HG03342 (cell line): ENCODE data around the gene EPHB1.

ENCODE experiments used
- ATAC-seq: cut with Tn5 transposase; IDR thresholded peaks from one replicate; pipeline ENCODE4 v1.9.1; 2021; ENCODE audit warnings: mild to moderate bottlenecking, moderate library complexity; ENCODE audit not compliant: unreplicated experiment

EPHB1 gene

GRCh38 chr3:134804508-134805480, 9.7 kb downstream of the EPHB1 start:
- ATAC-seq, result no peak

DNA sequence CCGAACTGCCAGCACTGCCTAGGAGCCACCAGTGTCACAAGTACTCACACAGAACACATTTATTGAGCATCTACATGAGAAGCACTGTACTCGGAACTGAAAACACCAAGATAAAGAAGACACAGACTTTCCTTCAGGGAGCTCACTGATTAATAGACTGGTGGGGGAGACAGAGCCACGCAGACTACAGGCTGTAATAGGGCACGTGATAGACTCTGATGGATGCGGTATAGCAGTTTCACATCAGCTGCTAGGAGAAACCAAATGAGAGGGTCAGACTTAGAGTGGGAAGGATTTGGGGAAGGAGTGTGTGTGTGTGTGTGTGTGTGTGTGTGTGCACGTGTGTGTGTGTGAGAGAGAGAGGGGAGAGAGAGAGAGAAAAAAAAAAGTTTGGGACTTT, 12.1 kb downstream of the EPHB1 start:
- no peak for ATAC-seq

DNA sequence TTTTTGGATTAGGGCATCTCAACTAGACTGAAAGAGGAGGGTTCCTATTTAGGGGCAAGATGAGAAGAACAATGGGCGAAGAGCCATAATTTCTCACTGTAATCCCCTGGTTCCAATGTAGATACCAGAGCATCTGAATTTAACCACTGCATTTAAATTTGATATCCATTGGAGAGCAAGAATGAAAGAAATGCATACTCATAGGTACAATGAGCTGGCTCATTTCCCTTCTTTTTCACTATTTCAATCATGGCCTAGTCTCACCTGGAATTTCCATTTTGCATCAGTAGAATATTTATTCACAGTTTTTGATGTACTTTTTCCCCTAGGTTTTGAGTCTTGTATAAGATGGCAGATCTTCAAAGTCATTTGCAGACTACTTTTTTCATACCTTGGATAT, 13.8 kb downstream of the EPHB1 start:
- ATAC-seq, result no peak

GRCh38 chr3:134809427-134810051, 14.5 kb downstream of the EPHB1 start:
- no peak for ATAC-seq

DNA sequence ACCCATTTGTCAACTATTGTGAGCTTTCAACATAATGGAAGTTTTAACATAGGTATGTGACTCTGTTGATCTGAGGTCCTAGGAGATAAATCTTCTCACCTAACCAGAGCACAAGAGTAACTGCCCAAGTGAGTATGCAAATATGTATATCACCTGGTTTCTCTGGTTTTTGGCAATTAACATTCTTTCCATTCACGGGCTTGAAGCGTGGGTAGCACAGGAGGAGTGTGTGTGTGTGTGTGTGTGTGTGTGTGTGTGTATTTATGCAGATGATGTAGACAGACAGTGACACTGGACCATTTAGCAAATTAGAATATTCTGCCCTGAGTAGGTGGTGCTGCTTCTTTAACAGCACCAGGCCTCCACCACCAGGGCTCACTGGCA, 15.0 kb downstream of the EPHB1 start:
- ATAC-seq, result no peak

DNA sequence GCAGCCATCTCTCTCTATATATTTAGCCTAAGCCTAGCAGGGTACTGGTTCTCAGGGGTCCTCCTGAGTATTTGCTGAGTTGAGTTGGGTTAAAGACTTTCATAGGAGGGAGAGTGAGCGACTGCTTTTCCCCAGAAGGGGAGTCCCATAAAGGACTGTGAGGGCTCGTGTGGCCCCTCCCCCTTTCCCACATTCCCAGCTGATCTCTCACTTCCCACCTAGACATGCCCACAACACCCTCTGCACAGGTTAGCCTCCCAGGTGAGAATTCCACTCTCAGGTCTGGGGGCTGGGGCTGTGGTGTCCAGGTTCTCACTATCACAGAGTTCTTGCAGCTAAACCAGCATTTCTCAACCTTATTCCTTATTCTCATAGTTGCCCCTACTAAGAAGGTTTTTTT, 15.8 kb downstream of the EPHB1 start:
- ATAC-seq, result no peak

- no peak for ATAC-seq
These were observed 18.6 kb downstream of the EPHB1 start for GRCh38 chr3:134813618-134814017.

- ATAC-seq, result no peak
These were observed 20.5 kb downstream of the EPHB1 start for GRCh38 chr3:134815519-134815918.

DNA sequence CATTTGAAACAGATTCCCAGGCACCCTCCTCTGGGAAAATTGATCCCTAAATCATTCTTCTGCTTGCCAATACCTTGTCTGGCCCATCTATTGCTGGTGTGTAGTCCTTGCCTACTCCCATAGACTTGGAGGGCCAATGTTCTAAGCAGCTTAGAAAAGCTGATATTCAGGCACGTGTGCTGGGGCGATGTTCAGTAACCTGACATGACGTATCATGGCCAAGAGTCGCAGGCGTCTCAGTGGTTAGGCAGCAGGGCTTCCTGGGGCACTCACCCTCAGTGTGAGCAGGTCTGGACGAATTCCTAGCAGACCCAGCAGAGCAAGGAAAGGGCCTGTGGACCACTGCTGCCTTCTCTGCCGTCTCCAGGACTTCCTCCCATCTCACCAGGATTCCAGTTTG, 21.6 kb downstream of the EPHB1 start:
- ATAC-seq, result no peak

GRCh38 chr3:134817297-134817696, 22.2 kb downstream of the EPHB1 start:
- no peak for ATAC-seq

- no peak for ATAC-seq
These were observed 25.9 kb downstream of the EPHB1 start for GRCh38 chr3:134820994-134821393.

DNA sequence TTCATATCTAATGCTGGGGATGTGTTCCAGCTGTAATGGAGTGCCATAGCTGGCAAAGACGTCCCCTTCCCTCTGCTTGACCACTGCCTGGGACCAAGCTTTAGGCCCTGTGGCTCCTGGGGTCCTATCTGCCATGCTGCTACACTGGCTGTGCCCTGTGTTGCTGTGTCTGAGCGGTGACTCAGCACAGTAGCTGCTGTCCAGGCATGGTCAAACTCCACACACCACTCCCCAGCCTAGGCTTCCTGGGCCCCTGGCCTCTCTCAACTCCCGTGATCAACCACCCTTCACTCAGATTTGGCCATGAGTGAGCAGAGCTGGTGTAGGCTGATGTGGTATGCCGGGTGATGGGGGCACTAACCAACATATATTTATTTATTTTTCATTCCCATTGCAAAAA, 27.0 kb downstream of the EPHB1 start:
- ATAC-seq, result no peak

DNA sequence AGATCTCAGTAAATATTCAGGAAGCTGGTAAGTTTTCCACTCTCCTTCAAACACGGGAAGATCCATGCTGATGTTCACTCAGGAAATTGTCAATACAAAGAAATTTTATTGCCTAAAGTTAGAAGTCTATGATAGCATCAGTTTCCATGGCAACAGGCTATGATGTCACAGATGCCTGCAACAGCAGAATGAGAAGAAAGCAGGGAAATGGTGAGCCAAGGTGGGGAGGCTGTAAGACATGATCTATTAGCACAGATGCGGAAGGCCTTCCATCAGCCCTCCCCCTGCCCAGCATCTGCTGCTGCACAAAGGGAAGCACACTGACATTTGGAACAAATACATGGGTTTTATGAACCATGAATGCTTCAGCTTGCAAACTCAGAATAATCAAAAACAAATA, 28.6 kb downstream of the EPHB1 start:
- ATAC-seq, result no peak

DNA sequence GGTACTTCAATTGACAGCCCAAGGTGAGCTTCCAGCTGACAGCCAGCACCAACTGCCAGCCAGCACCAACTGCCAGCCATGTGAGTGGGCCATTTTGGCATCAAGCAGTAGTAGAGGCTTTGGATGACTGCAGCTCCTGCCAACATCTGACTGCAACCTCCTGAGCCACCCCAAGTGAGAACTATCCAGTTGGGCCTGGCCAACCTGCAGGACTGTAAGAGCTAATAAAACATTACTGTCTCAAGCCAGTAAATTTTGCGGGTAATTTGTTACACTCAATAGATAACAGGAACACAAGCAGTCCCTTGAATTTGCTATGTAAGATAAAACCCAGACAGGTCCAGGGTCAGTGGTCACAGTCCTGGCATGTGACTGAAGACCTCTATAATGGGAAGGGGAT, 29.7 kb downstream of the EPHB1 start:
- ATAC-seq, result no peak

DNA sequence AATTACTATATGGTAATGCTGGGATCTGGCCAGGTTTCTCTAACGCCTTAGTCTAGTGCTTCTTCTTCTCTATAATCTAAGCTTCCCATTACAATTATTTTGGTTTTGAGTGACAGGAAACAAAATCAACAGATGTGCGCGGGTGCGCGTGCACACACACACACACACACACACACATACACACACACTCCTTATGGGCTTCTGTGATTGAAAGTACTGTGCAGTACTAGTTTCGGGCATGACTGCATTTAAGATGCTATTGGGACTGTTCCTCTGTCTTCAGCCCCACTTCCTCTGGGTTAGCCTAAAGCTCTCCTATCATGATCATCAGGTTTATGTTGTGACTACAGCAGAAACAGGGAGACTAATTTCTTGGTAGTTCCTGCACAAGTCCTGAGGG, 32.2 kb downstream of the EPHB1 start:
- no peak for ATAC-seq

- no peak for ATAC-seq
These were observed 34.7 kb downstream of the EPHB1 start for GRCh38 chr3:134829721-134830120.

- ATAC-seq, result no peak
These were observed 37.5 kb downstream of the EPHB1 start for GRCh38 chr3:134832585-134832984.

DNA sequence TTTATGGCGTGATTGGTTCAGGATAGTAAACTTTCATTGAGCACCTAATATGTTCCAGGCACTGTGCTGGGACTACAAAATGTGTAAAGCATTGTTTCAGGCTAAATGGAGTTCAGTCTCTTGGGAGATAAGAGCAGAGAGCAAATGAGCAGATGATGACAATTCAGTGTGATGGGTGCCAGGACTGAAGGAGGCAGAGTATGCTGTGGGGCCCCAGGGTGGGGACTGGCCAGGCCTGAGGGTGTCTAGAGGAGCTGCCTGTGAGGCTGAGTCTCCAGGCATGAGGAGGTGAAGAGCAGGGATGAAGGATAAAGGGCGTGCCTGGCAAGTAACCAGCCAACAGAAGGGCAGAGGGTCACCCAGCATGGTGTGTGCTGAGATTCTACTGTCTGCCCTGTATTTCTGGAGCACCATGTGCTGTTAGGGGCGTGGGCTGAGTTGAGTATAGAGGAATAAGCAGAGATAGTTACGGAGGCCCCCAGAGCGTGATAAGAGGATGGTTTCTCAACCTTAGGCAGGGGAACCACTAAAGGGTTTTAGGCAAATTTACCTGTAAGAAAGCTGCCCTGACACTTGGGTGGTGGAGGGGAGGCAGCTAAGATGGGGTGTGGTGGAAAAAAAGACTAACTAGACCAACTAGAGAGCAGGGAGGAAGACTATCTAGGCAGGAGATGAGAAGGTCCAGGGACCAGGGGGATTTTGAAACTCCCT, 38.5 kb downstream of the EPHB1 start:
- no peak for ATAC-seq

GRCh38 chr3:134836921-134837320, 41.9 kb downstream of the EPHB1 start:
- no peak for ATAC-seq

DNA sequence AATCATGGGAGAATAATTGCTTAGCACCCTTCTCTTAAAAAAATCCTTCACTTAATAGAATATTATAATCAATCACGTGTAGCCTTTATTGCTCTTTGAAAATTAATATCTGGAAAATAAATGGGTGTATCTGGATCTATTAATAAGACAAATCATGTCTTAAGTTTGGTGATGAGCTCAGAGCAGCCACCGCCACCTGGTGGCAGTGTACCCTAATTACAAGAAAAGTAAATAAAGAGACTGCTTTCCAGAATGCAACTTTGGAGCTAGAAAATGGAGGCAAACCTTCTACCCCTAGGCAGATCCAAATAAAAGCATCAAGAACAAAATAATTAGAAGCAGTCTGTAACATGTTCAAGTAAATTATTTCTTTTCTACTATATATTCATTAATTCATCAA, 43.5 kb downstream of the EPHB1 start:
- ATAC-seq, result no peak

GRCh38 chr3:134839422-134839821, 44.4 kb downstream of the EPHB1 start:
- ATAC-seq, result no peak

GRCh38 chr3:134839990-134840389, 44.9 kb downstream of the EPHB1 start:
- ATAC-seq, result peak; percentile 70
